ENCODE measurements around the gene AZI2. TPM values are rescaled to one million over a fixed set of nuclear protein-coding genes. Genes with fewer than 3 reads are reported as not detected.

Gene AZI2, protein sequence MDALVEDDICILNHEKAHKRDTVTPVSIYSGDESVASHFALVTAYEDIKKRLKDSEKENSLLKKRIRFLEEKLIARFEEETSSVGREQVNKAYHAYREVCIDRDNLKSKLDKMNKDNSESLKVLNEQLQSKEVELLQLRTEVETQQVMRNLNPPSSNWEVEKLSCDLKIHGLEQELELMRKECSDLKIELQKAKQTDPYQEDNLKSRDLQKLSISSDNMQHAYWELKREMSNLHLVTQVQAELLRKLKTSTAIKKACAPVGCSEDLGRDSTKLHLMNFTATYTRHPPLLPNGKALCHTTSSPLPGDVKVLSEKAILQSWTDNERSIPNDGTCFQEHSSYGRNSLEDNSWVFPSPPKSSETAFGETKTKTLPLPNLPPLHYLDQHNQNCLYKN
- total RNA-seq (2013), result 116 TPM
- polyA plus RNA-seq, result 100 to 1,000 TPM in 1 of 3 donors, 10 to 100 TPM in 2; 57.4 to 134 (median 99.3) TPM
- 25.2 and 55.7 TPM in 2 replicates for polyA minus RNA-seq
- total RNA-seq, result 62.5 to 163 (median 118) reads per million in 11 experiments

DNA sequence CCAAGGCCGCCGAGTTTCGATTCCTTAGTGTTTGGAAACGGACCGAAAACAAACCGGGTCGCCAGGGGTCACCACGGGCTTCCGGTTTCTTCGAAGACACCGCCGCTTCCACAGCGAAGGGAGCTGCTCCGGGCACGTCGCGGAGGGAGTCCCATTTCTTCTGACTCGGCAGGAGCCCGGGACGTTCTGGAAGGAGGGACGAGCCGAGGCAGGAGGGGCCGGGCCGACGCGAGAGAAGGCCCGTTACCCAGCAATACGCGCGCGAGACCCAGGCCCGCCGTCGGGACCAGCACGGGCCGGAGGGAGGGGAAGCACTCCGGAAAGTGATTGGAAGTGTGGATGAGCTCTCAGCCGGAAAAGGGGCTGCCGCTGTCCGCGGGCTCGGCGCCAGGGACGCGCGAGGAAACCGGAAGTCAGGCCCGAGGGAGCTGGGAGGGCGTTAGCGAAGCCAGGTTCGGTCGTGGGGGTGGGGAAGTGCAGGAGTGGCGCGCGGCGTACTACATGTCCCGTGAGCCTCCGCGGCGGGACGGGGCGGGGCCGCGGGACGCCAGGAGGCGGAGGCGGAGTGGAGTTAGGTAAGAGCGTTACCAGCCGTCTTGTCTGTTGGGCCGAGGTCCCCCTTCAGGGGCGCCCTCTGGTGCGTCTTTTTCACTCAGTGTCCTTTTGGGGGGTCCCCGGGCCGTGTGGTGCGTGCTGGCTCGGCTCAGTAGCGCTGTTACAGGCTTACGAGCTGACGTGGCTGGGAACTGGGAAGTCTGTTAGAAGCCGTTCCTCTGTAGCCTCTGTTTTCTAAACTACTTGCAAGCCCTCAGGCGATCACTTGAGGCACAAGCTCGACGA is at the start of gene AZI2, which contains the start of gene ZCWPW2:
Gene AZI2 (minus strand): TSS at position 196 of the 840 bp plus-strand sequence. CDS start 8,207 bp downstream, outside the sequence.
Gene ZCWPW2 (plus strand): TSS at position 93 of the 840 bp plus-strand sequence. CDS start 64,348 bp downstream, outside the sequence.
- Mint-ChIP-seq H3K27me3 (ENCODE audit: low read depth in 3 of 3) (peaks cover 0 to 2% (median 1%) of the 10 kb centered on the region in 3 donors), H3K9me3 (peaks cover 5 to 35% (median 23%) of the 10 kb centered on the region in 7 donors), H3K4me3 (peak within 1 kb of the TSS; percentile 89 to 94), H3K27ac (peak within 1 kb of the TSS; percentile 98 to 100 (median 100)), H3K36me3 (peaks cover 28 to 32% of the 10 kb centered on the region in 2 donors), H3K4me1 (peaks cover 36% of the 10 kb centered on the region)
- intact Hi-C loops (cut with micrococcal nuclease), result loop anchor here in 1 of 2 donors (2.0 to 5.0 kb wide), 3 partner anchors 16 to 867 kb away; partner anchors contain the start of gene SLC4A7
- H3K27me3 ChIP-seq (ENCODE audit: control insufficient read depth in 2 of 2, insufficient read depth in 2 of 2, low read length in 2 of 2), result no peaks in the 10 kb centered on the region
- peaks cover 5 to 25% of the 10 kb centered on the region in 2 donors for H3K9me3 ChIP-seq (replicated peaks in 1 of 2; ENCODE audit: control insufficient read depth in 1 of 2, insufficient read depth in 1 of 2, low read length in 2 of 2)
- H4K20me1 ChIP-seq (ENCODE audit: insufficient read depth, low read length), result no peaks in the 10 kb centered on the region
- no peak for TF ChIP-seq CTCF (IDR thresholded peaks at IDR 0.05)
- peak within 1 kb of the TSS; percentile 62 for H2AFZ ChIP-seq (ENCODE audit: insufficient read depth, low read depth, low read length, poor library complexity, severe bottlenecking)
- peak within 1 kb of the TSS; percentile 97 for H3K9ac ChIP-seq (ENCODE audit: insufficient read depth, low read length, poor library complexity, severe bottlenecking)
- peak within 1 kb of the TSS; percentile 100 for H3K27ac ChIP-seq (ENCODE audit: low read depth in 1 of 2, low read length in 2 of 2)
- H3K79me2 ChIP-seq (ENCODE audit: insufficient read depth, low read length), result peaks cover 69% of the 10 kb centered on the region
- DNase-seq, result peak; percentile 88 to 93 (median 92)
- peaks cover 0 to 18% of the 10 kb centered on the region in 2 donors for H3K36me3 ChIP-seq (replicated peaks in 1 of 2; ENCODE audit: control insufficient read depth in 1 of 2, insufficient read depth in 2 of 2, low read length in 2 of 2)
- peak within 1 kb of the TSS; percentile 80 for H3K4me2 ChIP-seq (replicated peaks; ENCODE audit: extremely low read depth, low read length, poor library complexity, severe bottlenecking)
- H3K4me3 ChIP-seq (replicated peaks in 1 of 3; ENCODE audit: low read depth in 2 of 3, low read length in 3 of 3), result peak within 1 kb of the TSS; percentile 86 to 99 (median 94)
- under 1% methylated on average over 70 of the region's 83 CpGs for WGBS (ENCODE audit: insufficient coverage)
- peaks cover 29 to 51% of the 10 kb centered on the region in 2 donors for H3K4me1 ChIP-seq (ENCODE audit: control insufficient read depth in 1 of 2, insufficient read depth in 2 of 2, low read length in 2 of 2)

- no peak overlapping the region for H3K27ac Mint-ChIP-seq
- no peak for TF ChIP-seq CTCF (IDR thresholded peaks at IDR 0.05)
- no peak for DNase-seq
- no peak overlapping the region for H3K4me3 ChIP-seq (replicated peaks in 1 of 3; ENCODE audit: low read depth in 2 of 3, low read length in 3 of 3)
- H3K36me3 ChIP-seq (replicated peaks in 1 of 2; ENCODE audit: control insufficient read depth in 1 of 2, insufficient read depth in 2 of 2, low read length in 2 of 2), result no peaks in the 10 kb centered on the region
- no peaks in the 10 kb centered on the region for H4K20me1 ChIP-seq (ENCODE audit: insufficient read depth, low read length)
- H3K4me3 Mint-ChIP-seq, result no peak overlapping the region
- no peaks in the 10 kb centered on the region for H3K27me3 Mint-ChIP-seq (ENCODE audit: low read depth in 3 of 3)
- no peaks in the 10 kb centered on the region for H3K36me3 Mint-ChIP-seq
- H3K4me1 Mint-ChIP-seq, result peaks cover 2% of the 10 kb centered on the region
- peaks cover 7 to 29% (median 19%) of the 10 kb centered on the region in 7 donors for H3K9me3 Mint-ChIP-seq
- WGBS (ENCODE audit: insufficient coverage), result no CpG with 5 or more reads among the region's 1 CpG
- no peaks in the 10 kb centered on the region for H3K27me3 ChIP-seq (ENCODE audit: control insufficient read depth in 2 of 2, insufficient read depth in 2 of 2, low read length in 2 of 2)
- H3K9ac ChIP-seq (ENCODE audit: insufficient read depth, low read length, poor library complexity, severe bottlenecking), result no peak overlapping the region
- H3K27ac ChIP-seq (ENCODE audit: low read depth in 1 of 2, low read length in 2 of 2), result no peak overlapping the region
- H3K79me2 ChIP-seq (ENCODE audit: insufficient read depth, low read length), result no peaks in the 10 kb centered on the region
- H2AFZ ChIP-seq (ENCODE audit: insufficient read depth, low read depth, low read length, poor library complexity, severe bottlenecking), result no peak overlapping the region
- intact Hi-C loops (cut with micrococcal nuclease), result no loop called here
- no peaks in the 10 kb centered on the region for H3K4me1 ChIP-seq (ENCODE audit: control insufficient read depth in 1 of 2, insufficient read depth in 2 of 2, low read length in 2 of 2)
- H3K9me3 ChIP-seq (replicated peaks in 1 of 2; ENCODE audit: control insufficient read depth in 1 of 2, insufficient read depth in 1 of 2, low read length in 2 of 2), result peaks cover 7 to 13% of the 10 kb centered on the region in 2 donors
- H3K4me2 ChIP-seq (replicated peaks; ENCODE audit: extremely low read depth, low read length, poor library complexity, severe bottlenecking), result no peak overlapping the region
Observed at GRCh38 chr3:28388978-28389377, 40.4 kb upstream of the AZI2 start.

All from CD14-positive monocyte (primary cell).